Ramos (cell line): Measurements from ENCODE around the gene SAMD11.
"Not testable (repeated sequence)": the region's sequence is repeated elsewhere in the genome, so short reads cannot be mapped to it uniquely, and the experiment has no call there.

Experiments used
- in situ Hi-C: fragments of 300-500 bp; cut with MboI; formaldehyde crosslinking; loops from one replicate; pipeline ENCODE4 v1.14.3; 2022; ENCODE audit warnings: low sequenced_read_pairs; ENCODE audit not compliant: unreplicated experiment

Gene SAMD11, protein sequence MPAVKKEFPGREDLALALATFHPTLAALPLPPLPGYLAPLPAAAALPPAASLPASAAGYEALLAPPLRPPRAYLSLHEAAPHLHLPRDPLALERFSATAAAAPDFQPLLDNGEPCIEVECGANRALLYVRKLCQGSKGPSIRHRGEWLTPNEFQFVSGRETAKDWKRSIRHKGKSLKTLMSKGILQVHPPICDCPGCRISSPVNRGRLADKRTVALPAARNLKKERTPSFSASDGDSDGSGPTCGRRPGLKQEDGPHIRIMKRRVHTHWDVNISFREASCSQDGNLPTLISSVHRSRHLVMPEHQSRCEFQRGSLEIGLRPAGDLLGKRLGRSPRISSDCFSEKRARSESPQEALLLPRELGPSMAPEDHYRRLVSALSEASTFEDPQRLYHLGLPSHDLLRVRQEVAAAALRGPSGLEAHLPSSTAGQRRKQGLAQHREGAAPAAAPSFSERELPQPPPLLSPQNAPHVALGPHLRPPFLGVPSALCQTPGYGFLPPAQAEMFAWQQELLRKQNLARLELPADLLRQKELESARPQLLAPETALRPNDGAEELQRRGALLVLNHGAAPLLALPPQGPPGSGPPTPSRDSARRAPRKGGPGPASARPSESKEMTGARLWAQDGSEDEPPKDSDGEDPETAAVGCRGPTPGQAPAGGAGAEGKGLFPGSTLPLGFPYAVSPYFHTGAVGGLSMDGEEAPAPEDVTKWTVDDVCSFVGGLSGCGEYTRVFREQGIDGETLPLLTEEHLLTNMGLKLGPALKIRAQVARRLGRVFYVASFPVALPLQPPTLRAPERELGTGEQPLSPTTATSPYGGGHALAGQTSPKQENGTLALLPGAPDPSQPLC

DNA sequence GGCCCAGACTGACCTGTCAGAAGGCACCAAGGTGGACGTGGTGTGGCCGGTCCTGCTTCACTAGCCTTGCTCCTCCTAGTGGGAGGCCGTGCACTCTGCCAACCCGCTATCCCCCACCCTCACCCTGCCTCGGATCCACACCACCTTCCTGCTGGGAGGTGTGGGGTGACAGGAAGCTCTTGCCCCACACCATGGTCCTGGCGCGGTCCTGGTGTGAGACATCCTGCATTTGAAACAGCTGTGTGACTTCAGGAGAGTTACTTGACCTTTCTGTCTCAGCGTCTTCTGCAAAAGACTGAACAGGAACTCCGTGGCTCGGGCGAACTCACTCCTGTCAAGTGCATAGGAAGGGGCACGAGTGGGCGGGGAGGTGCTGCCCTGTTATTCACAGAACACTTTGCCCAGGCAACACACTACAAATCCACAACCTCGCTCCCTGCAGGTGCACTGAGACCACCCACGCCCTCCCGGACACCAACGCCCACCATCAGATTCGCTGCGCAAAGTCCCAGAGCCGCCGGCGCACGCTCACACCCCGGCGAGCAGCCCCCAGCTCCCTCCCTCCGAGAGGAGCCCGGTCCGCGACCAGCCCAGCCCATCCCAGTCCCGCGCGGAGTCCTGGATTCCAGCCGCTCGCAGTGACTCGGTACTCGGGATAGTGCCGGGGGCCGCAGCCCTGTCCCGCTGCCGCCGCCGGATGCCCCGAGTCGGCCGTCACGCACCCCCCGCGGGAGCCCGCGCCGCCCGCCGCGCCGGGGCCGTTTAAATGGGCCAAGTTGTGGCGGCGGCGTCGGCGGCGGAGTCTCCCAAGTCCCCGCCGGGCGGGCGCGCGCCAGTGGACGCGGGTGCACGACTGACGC, at the start of gene SAMD11:
TSS of gene SAMD11 (plus strand) at position 793 of the 860 bp plus-strand sequence. CDS start 509 bp downstream, outside the sequence.
- in situ Hi-C loops: no loop called here

DNA sequence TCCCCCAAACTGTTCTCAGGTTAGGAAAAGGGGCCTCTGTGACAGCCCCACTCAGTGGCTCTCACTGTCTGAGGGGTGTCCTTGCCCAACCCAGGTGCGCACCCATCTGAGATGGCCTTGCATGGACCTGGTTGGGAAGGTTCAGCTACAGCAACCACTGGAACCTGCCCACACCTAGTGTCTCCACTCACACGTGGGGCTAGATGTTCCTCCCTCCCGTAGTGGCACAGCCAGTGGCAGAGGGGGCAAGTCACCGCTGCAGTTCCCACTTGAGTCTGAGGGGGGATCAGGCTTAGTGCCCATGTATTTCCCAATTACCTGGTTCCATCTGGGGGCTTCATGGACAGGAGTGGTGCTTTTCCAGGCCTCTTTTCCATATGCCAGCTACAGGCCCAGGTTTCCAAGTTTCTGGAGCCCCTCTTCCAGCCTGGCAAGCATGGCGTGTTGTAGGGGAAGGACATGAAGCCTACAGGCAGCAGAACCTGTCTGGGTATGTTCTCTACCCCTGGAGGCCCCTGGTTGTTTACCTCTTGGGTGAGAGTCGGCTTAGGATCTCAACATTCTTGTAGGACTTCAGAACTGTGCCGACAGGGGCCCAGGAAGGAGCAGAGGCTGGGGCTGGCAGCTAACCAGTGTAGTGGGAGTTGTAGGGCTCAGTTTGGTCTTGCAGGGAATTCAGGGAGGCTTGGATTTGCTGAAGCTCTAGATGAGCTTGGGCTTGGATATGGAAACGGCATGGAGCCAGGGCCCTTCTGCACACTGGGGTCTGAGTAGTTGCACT, 47.1 kb upstream of the SAMD11 start:
- in situ Hi-C loops: not testable (repeated sequence)

DNA sequence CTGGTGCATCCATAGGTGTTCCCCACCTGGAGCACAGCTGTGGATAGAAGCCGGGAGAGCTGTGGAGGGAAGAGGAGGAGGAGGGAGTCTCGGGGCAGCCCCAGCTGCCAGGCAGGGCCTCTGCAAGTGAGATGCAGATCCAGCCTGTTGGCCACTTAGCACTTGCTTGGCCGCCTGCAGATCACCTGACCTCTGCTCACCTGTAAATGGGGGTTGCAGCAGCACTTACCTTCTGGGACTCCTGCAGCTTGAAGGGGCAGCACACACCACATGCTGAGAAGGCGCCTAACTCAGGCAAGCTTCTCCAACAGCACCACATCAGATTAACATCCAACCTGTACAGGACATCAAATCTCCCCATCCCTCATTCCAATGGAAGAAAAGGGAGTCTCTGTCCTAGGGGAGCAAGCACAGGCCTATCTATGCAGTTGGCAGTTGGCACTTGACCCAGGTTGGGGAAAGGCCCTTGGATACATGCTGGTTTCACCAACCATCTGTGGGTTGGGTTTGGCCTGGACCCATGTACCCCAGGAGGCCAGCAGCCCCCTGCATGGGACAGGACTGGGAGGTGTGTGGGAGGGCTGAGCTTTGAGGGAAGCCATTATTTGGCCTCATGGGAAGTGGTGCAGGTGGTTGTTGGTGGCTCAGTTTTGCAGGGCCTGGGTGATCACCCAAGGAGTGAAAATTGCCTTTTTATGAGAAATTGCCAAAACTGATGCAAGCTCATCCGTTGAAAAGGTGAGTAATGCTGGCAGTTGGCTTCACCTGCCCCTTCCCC, 46.3 kb upstream of the SAMD11 start:
- in situ Hi-C loops: not testable (repeated sequence)

DNA sequence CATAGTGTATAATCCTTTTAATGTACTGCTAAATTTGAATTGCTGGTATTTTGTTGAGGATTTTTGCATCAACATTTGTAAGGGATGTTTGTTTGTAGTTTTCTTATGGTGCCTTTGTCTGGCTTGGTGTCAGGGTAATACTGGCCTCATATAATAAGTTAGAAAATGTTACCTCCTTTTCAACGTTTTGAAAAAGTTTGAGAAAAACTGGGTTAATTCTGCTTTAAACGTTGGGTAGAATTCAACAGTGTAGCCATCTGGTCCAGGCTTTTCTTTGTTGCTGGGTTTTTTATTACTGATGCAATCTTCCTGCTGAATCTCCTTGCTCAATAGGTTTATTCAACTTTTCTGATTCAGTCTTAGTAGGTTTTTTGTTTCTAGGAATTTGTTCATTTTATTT, 43.2 kb upstream of the SAMD11 start:
- in situ Hi-C loops: not testable (repeated sequence)

DNA sequence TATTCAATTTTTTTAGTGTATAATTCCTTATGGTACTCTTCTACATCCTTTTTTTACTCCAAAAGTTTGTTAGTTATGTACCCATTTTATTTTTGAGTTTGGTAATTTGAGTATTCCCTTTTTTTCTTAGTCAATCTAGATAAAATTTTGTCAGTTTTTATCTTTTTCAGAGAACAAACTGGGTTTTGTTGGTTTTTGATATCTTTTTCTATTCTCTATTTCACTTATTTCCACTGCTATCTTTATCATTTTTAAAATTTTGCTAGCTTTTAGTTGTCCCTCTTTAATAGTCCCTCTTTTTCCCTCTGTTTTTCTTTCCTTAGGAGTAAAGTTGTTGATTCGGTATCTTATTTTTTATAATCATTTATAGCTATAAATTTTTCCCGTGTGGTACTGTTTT, 42.8 kb upstream of the SAMD11 start:
- in situ Hi-C loops: not testable (repeated sequence)

DNA sequence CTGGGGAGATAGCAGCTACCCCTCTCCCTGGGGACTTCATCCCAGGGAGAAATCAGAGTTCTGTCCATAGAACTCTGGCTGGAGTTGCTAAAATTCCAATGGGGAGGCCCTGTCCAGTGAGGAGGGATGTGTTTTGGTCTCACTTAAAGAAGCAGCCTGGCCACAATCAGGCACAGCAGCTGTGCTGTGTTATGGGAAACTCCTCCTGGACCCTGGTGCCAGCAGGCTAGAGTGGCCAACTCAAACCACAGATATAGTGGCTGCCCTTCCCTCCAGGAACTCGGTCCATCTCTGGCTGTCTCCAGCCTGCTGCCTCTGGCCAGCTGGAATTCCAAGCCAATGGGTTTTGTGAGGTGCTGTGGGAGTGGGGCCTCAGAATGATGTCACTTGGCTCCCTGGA, 37.4 kb upstream of the SAMD11 start:
- in situ Hi-C loops: no loop called here

DNA sequence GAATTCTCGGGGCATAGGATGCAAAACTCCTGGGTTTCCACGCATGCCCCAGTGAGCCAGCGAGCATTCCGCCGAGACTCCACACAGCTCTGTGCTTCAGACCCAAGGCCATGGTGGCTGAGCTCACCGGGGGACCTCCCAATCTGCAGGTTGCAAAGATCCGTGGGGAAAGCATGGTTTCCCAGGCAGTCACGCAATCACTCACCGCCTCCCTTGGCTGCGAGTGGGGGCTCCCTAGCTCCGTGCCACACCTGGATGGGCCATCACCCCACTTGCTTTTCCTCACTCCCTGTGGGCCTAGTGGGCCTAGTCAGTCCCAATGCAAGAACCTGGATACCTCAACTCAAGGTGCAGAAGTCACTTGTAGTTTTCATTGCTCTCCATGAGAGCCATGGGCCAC, 37.0 kb upstream of the SAMD11 start:
- in situ Hi-C loops: no loop called here

GRCh38 chr1:888297-888696, 35.4 kb upstream of the SAMD11 start:
- in situ Hi-C loops: no loop called here

DNA sequence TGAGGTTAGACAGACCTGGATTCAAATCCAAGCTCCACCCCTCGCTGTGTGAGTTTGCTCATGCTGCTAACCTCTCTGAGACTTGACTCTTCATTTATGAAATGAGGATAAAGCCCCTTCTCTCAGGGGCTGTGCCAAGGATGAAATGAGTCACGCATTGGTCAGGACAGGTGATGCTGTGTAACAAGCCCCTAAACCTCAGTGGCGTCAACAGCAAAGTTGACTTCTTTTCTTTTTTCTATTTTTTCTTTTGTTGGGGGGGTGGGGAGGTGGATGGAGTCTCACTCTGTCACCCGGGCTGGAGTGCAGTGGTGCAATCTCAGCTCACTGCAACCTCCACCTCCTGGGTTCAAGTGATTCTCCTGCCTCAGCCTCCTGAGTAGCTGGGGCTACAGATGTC, 33.9 kb upstream of the SAMD11 start:
- in situ Hi-C loops: not testable (repeated sequence)

DNA sequence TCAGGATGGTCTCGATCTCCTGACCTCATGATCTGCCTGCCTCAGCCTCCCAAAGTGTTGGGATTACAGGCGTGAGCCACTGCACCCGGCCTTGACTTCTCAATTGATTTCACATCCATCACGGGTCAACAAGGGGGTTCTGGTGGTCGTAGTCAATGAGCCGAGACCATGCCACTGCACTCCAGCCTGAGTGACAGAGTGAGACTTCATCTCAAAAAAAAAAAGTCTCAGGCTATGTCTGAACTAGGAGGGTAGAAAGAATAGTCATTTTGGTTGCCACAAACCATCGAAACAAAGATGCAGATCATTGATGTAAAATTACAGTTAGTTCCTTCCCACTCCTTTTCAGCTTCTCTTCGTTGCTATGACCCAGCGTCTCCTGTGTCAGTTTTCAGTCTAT, 33.5 kb upstream of the SAMD11 start:
- in situ Hi-C loops: not testable (repeated sequence)

- in situ Hi-C loops: no loop called here
Observed at GRCh38 chr1:890661-891060, 33.1 kb upstream of the SAMD11 start.

GRCh38 chr1:897226-897625, 26.5 kb upstream of the SAMD11 start:
- in situ Hi-C loops: no loop called here

DNA sequence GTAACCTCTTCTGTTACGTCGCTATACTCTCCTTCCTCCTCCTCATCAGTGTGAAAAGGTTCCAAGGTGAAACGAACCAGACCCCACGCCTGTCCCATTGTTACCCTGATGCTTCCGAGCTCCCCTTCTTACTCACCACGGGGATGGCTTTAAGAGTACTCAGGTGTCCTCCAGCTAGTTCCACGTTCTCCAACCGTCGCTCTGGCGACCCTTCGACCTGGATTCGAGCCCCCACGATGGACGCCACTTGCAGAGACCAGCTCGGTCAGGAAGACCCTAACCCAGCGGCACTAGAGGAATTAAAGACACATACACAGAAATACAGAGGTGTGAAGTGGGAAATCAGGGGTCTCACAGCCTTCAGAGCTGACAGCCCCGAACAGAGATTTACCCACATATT, 25.8 kb upstream of the SAMD11 start:
- in situ Hi-C loops: not testable (repeated sequence)

- in situ Hi-C loops: no loop called here
Observed at GRCh38 chr1:899636-900317, 23.9 kb upstream of the SAMD11 start.

GRCh38 chr1:901108-901859, 22.4 kb upstream of the SAMD11 start:
- in situ Hi-C loops: no loop called here

DNA sequence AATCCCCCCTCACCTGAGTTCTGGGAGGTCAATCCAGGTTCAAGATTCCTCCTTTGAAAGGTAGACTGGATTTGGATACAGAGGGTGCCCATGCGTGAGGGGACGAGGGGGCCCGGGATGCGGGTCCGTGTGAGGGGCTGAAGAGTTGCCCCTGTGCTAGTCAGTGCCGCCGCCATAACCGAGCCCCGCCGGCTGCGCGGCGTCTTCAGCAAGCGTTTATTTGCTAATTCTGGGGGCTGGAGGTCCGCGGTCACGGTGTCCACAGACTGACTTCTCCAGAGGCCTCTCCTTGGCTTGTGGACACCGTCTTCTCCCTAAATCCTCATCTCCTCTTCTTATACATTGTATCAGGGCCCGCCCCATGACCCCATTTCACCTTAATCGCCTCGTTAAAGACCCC, 20.9 kb upstream of the SAMD11 start:
- in situ Hi-C loops: no loop called here

DNA sequence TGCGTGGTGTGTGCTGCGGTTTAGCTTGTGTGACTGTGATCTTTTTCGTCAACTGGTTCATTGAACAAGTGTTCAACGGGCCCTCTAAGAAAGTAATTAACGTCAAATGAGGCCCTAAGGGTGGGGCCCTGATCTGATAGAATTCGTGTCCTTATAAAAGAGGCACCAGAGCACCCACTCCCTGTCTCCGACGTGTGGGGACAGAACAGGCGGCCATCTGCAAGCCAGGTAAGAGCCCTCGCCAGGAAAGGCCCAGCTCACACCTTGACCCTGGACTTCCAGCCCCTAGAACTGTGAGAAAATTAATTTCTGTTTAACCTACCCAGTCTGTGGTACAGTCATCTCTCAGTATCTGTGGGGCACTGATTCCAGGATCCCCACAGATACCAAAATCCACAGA, 20.4 kb upstream of the SAMD11 start:
- in situ Hi-C loops: no loop called here
